Osteoblast (primary cell): Measurements from ENCODE around the gene LDHB. TPM values are rescaled to one million over a fixed set of nuclear protein-coding genes. Genes with fewer than 3 reads are reported as not detected.
A peak's percentile ranks its signal among the peaks of the same experiment; 100 is the strongest.

Experiments
- DNase-seq: peaks from one replicate; pipeline ENCODE4 v3.0.0; 2011; ENCODE audit warnings: low spot score, mixed read lengths; ENCODE audit not compliant: insufficient read length; ENCODE audit errors: missing footprints
- H2AFZ ChIP-seq: 2 replicates; pipeline ENCODE4 v1.6.0; 2011; ENCODE audit warnings: mild to moderate bottlenecking, low read length
- H3K27ac ChIP-seq: 2 replicates; pipeline ENCODE4 v1.5.1; 2011; ENCODE audit warnings: mild to moderate bottlenecking, low read depth, low read length, moderate library complexity
- H3K27me3 ChIP-seq: 2 replicates; pipeline ENCODE4 v1.6.0; 2012; ENCODE audit warnings: mild to moderate bottlenecking, control low read depth, inconsistent platforms, low read length, moderate library complexity; ENCODE audit not compliant: insufficient read depth
- H3K36me3 ChIP-seq: 2 replicates; pipeline ENCODE4 v1.5.1; 2011; ENCODE audit warnings: mild to moderate bottlenecking, low read length, control low read depth, moderate library complexity; ENCODE audit not compliant: insufficient read depth
- H3K4me1 ChIP-seq: 2 replicates; pipeline ENCODE4 v1.5.1; 2011; ENCODE audit warnings: mild to moderate bottlenecking, low read length, control low read depth, moderate library complexity; ENCODE audit not compliant: insufficient read depth
- H3K4me2 ChIP-seq: 2 replicates; pipeline ENCODE4 v1.6.0; 2011; ENCODE audit warnings: mild to moderate bottlenecking, low read length; ENCODE audit not compliant: insufficient read depth
- H3K4me3 ChIP-seq: fragments of 200-600 bp; sonication (generic); 3 replicates; pipeline ENCODE4 v1.5.1; 2012; ENCODE audit warnings: mild to moderate bottlenecking, low read length, inconsistent platforms; ENCODE audit not compliant: insufficient read depth
- H3K79me2 ChIP-seq: 2 replicates; pipeline ENCODE4 v1.6.0; 2012; ENCODE audit warnings: mild to moderate bottlenecking, low read length, control low read depth, inconsistent platforms; ENCODE audit not compliant: insufficient read depth
- H3K9me3 ChIP-seq: 2 replicates; pipeline ENCODE4 v1.5.1; 2011; ENCODE audit warnings: low read depth, low read length, control low read depth
- H4K20me1 ChIP-seq: 2 replicates; pipeline ENCODE4 v1.6.0; 2012; ENCODE audit warnings: mild to moderate bottlenecking, low read length, control low read depth; ENCODE audit not compliant: insufficient read depth
- total RNA-seq: library from RNA; depleted of rRNA; stranded (reverse); fragments of >200 nt; gene quantifications from 2 replicates; pipeline ENCODE4 v1.2.3, GENCODE V29; 2012
- TF ChIP-seq, protein P1 (sequence below): IDR thresholded peaks from 2 replicates; pipeline ENCODE4 v1.5.1; 2011; ENCODE audit warnings: mild to moderate bottlenecking, low read depth, low read length, moderate library complexity; ENCODE audit errors: extremely low read depth

LDHB gene
- total RNA-seq, 1 donor, result 422 TPM

DNA sequence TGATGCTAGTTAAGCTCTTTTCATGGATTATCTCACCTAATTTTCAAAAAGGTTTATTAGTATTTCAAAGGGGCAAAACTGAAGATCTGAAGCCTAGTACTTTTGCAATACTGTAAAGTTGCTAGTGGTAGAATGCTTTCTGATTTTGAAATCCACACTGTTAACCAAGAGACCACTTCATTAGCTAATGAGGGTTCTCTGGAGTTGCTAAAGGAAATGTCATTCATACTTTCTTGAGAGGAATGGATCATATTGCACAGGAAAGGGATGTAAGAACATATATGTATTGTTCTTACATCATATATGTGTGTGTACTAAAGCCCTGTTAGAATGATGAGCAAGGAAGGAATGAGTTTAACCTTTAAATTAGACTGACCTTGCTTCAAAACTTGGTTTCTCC lies 39.0 kb upstream of the LDHB start:
- no peaks in the 10 kb centered on the region for H3K79me2 ChIP-seq
- H3K9me3 ChIP-seq, result no peaks in the 10 kb centered on the region
- H4K20me1 ChIP-seq, result no peaks in the 10 kb centered on the region
- no peak overlapping the region for H3K4me3 ChIP-seq
- no peaks in the 10 kb centered on the region for H3K36me3 ChIP-seq
- no peak overlapping the region for H3K4me2 ChIP-seq
- no peaks in the 10 kb centered on the region for H3K27me3 ChIP-seq
- peaks cover 14% of the 10 kb centered on the region for H3K4me1 ChIP-seq
- DNase-seq, result no peak
- no peak overlapping the region for H2AFZ ChIP-seq
- TF ChIP-seq, protein P1, sequence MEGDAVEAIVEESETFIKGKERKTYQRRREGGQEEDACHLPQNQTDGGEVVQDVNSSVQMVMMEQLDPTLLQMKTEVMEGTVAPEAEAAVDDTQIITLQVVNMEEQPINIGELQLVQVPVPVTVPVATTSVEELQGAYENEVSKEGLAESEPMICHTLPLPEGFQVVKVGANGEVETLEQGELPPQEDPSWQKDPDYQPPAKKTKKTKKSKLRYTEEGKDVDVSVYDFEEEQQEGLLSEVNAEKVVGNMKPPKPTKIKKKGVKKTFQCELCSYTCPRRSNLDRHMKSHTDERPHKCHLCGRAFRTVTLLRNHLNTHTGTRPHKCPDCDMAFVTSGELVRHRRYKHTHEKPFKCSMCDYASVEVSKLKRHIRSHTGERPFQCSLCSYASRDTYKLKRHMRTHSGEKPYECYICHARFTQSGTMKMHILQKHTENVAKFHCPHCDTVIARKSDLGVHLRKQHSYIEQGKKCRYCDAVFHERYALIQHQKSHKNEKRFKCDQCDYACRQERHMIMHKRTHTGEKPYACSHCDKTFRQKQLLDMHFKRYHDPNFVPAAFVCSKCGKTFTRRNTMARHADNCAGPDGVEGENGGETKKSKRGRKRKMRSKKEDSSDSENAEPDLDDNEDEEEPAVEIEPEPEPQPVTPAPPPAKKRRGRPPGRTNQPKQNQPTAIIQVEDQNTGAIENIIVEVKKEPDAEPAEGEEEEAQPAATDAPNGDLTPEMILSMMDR, result no peak
- H3K27ac ChIP-seq, result no peak overlapping the region

DNA sequence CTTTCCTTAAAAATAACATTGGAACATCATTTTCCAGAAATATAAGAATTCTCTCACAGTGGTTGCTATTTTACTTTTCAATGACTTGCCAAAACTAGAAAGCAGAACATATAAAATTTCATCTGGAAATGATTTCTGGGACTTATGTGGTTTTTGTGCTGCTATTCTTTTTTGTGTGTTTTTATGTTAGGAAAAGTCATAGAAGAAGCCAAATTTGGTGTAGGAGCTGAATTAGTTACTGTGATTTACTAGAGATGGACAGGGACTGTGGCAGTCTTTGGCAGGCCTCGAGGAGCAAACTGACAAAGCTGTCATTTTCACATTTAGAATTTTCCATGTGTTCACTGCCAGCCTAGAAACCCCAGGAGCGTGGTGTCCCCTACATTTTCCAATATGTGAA lies 38.3 kb upstream of the LDHB start:
- no peak overlapping the region for H3K4me3 ChIP-seq
- TF ChIP-seq, protein P1, result no peak
- no peak overlapping the region for H3K27ac ChIP-seq
- H3K4me2 ChIP-seq, result peak overlapping the region; percentile 28
- no peaks in the 10 kb centered on the region for H3K27me3 ChIP-seq
- H3K4me1 ChIP-seq, result peaks cover 14% of the 10 kb centered on the region
- no peaks in the 10 kb centered on the region for H3K9me3 ChIP-seq
- H3K79me2 ChIP-seq, result no peaks in the 10 kb centered on the region
- H4K20me1 ChIP-seq, result no peaks in the 10 kb centered on the region
- DNase-seq, result no peak
- no peaks in the 10 kb centered on the region for H3K36me3 ChIP-seq
- no peak overlapping the region for H2AFZ ChIP-seq

DNA sequence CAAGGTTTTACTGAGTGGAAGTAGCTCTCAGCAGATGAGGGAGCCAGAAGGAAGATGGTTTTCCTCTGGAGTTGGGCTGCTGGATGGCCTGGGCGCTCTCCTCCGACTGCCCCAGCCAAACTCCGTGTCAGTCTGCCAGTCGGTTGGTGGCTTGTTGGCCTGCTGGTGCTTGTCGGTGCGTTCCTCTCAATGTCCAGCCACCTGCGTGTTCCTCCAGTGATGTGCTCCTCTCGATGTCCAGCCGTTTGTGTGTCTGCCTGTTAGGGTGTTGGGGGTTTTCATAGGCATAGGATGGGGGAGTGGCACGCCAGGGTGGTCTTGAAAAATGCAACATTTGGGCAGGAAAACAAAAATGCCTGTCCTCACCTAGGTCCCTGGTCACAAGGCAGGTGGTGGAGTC lies 37.0 kb upstream of the LDHB start:
- H3K27ac ChIP-seq, result no peak overlapping the region
- no peak overlapping the region for H3K4me3 ChIP-seq
- no peaks in the 10 kb centered on the region for H3K27me3 ChIP-seq
- H3K4me1 ChIP-seq, result peaks cover 14% of the 10 kb centered on the region
- no peaks in the 10 kb centered on the region for H3K36me3 ChIP-seq
- H2AFZ ChIP-seq, result no peak overlapping the region
- H3K79me2 ChIP-seq, result no peaks in the 10 kb centered on the region
- H3K9me3 ChIP-seq, result no peaks in the 10 kb centered on the region
- no peak overlapping the region for H3K4me2 ChIP-seq
- DNase-seq, result no peak
- no peaks in the 10 kb centered on the region for H4K20me1 ChIP-seq
- TF ChIP-seq, protein P1, result no peak

DNA sequence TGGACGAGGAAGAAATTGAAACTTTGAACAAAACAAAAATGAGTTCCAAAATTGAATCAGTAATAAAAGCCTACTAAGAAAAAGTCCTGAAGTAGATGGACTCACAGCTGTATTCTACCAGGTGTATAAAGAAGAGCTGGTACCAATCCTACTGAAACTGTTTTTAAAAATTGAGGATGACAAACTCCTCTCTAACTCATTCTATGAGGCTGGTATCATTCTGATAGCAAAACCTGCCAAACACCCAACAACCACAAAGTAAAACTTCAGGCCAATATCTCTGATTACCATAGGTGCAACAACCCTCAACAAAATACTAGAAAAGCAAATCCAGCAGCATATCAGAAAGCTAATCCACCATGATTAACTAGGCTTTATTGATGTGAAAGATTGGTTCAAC lies 33.9 kb upstream of the LDHB start:
- DNase-seq, result no peak
- Histone ChIP-seq H3K27me3 (no peaks in the 10 kb centered on the region), H4K20me1 (no peaks in the 10 kb centered on the region), H3K4me1 (peaks cover 7% of the 10 kb centered on the region), H3K27ac (no peak overlapping the region), H3K4me3 (no peak overlapping the region), H2AFZ (no peak overlapping the region), H3K4me2 (no peak overlapping the region), H3K36me3 (no peaks in the 10 kb centered on the region), H3K9me3 (peaks cover 3% of the 10 kb centered on the region), H3K79me2 (no peaks in the 10 kb centered on the region)
- TF ChIP-seq, protein P1, result no peak
